ENCODE results near the gene RASSF8.

RASSF8 gene

DNA sequence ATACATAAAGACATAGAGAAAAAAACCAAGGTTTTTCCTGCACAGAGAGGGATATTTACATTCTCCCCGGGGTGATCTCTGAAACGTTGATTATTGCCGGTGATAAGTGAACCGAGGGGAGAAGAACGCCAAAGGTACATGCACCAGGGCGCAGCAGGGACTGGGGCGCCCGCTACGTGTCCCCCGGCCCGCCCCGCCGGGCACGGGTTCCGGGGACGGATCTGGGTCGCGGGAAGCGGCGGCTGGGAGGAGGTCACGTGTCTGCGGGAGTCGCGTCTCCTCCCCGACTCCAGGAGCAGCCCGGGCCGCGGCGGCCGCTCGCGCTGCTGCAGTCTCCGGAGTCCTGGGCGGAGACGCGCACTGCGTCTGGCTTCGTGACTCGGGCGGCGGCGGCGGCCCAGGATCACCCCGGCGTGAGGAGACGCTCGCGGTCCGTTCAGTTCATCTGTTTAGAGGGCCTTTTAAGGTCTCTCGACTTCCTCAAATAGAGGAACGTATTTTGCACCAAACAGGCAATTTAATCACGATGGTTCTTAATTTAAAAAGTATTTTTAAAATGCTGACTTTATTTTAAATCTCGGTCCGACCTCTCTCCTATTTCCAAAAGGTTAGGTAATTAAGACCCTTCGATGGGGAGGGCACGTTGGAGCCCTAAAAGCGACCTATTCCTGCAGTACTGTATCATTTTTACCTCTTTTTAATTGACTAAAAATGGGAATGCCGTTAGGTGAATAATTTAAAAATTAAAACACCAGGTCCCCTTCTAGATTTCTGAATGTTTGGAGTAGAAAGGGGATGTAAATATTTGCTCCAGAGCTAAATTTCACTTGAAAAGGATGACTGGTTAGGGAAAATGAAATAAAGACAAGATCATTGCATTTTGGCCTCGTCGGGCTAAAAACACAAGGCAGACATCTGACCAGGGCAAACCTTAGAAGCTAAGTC is 168.1 kb downstream of the RASSF8 start:
- Histone ChIP-seq H3K27me3 (ENCODE audit: insufficient read depth, low read length, poor library complexity, severe bottlenecking) (peaks cover 34% of the 10 kb centered on the region), H3F3A (ENCODE audit: low read depth) (0 out of 2 replicates have a peak, but pooled peaks cover 2% of the 10 kb centered on the region), H2AFZ (ENCODE audit: low read length) (peak overlapping the region; percentile 73)

DNA sequence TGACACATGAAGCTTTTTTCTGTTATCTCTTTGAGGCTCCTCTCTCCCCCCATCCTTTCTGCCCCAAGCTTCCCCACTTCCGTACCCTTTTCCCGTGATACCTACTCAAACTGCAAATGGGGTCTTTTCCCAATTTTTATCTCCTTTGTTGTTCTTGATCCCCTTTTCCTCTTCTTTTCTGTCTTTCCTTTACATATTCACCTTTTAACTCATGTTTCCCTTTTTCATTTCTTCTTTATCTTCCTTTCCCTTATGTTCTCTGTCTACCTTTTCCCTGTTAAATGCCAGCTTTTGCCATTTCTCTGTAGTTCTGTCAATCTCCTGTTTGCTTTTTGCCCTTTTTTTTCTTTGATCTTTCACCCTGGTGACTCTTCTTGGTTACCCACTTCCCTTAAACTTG is 168.9 kb downstream of the RASSF8 start:
- Histone ChIP-seq H3K27me3 (ENCODE audit: insufficient read depth, low read length, poor library complexity, severe bottlenecking) (peaks cover 34% of the 10 kb centered on the region), H3K4me3 (ENCODE audit: low read length, poor library complexity, severe bottlenecking) (no peak overlapping the region), H3K4me1 (ENCODE audit: insufficient read depth, low read length, poor library complexity, severe bottlenecking) (peaks cover 7% of the 10 kb centered on the region), H3K9ac (ENCODE audit: low read depth, low read length, poor library complexity, severe bottlenecking) (no peak overlapping the region), H3K9me3 (ENCODE audit: insufficient read depth, low read depth, low read length) (no peaks in the 10 kb centered on the region), H3F3A (ENCODE audit: low read depth) (0 out of 2 replicates have a peak, but pooled peaks cover 2% of the 10 kb centered on the region), H3K79me2 (ENCODE audit: insufficient read depth, low read length) (no peaks in the 10 kb centered on the region), H3K36me3 (ENCODE audit: insufficient read depth, low read length) (no peaks in the 10 kb centered on the region), H3K9me2 (replicated peaks; ENCODE audit: low read depth, low read length) (no peaks in the 10 kb centered on the region), H2AFZ (ENCODE audit: low read length) (no peak overlapping the region), H3K4me2 (ENCODE audit: low read depth, low read length, poor library complexity, severe bottlenecking) (no peak overlapping the region), H4K20me1 (ENCODE audit: insufficient read depth, low read length, poor library complexity, severe bottlenecking) (no peaks in the 10 kb centered on the region)
- TF ChIP-seq CTCF (conservative IDR thresholded peaks at IDR 0.05; ENCODE audit: low read length) (no peak), EZH2phosphoT487 (IDR thresholded peaks at IDR 0.05; ENCODE audit: borderline replicate concordance) (no peak)

More for the DNA sequence above, 168.1 kb downstream of the RASSF8 start:
- Histone ChIP-seq H3K4me3 (ENCODE audit: low read length, poor library complexity, severe bottlenecking) (peak overlapping the region; percentile 70), H3K4me2 (ENCODE audit: low read depth, low read length, poor library complexity, severe bottlenecking) (peak overlapping the region; percentile 78), H3K9me3 (ENCODE audit: insufficient read depth, low read depth, low read length) (no peaks in the 10 kb centered on the region), H3K79me2 (ENCODE audit: insufficient read depth, low read length) (no peaks in the 10 kb centered on the region), H3K9ac (ENCODE audit: low read depth, low read length, poor library complexity, severe bottlenecking) (no peak overlapping the region), H3K36me3 (ENCODE audit: insufficient read depth, low read length) (no peaks in the 10 kb centered on the region), H4K20me1 (ENCODE audit: insufficient read depth, low read length, poor library complexity, severe bottlenecking) (no peaks in the 10 kb centered on the region), H3K4me1 (ENCODE audit: insufficient read depth, low read length, poor library complexity, severe bottlenecking) (peaks cover 10% of the 10 kb centered on the region), H3K9me2 (replicated peaks; ENCODE audit: low read depth, low read length) (no peaks in the 10 kb centered on the region)
- TF ChIP-seq CTCF (conservative IDR thresholded peaks at IDR 0.05; ENCODE audit: low read length) = no peak
- no peak for TF ChIP-seq EZH2phosphoT487 (IDR thresholded peaks at IDR 0.05; ENCODE audit: borderline replicate concordance)

DNA sequence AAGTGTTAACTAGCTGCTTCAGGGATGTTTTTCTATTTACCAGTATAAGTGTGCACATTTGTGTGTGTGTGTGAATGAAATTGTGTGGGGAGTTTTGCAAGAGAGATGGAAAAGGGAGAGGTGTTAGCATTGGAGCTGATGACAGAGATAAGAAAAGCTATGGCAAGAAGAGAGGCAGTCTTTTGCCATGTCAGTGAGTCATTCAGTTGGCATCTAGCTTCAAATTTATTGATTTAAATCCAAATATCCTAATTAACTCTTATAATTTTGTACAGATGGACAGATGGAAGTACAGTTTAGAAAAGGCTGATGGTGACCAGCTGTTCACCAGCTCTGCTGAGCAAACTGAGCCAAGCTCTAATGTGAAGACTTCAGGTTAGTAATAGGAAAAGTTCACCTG is 169.7 kb downstream of the RASSF8 start:
- peaks cover 28% of the 10 kb centered on the region for H3K27me3 ChIP-seq (ENCODE audit: insufficient read depth, low read length, poor library complexity, severe bottlenecking)

More for the DNA sequence above, 169.7 kb downstream of the RASSF8 start:
- Histone ChIP-seq H3K9me2 (replicated peaks; ENCODE audit: low read depth, low read length) (no peaks in the 10 kb centered on the region), H3K79me2 (ENCODE audit: insufficient read depth, low read length) (no peaks in the 10 kb centered on the region), H3K4me1 (ENCODE audit: insufficient read depth, low read length, poor library complexity, severe bottlenecking) (peaks cover 7% of the 10 kb centered on the region), H3K36me3 (ENCODE audit: insufficient read depth, low read length) (no peaks in the 10 kb centered on the region), H3K9me3 (ENCODE audit: insufficient read depth, low read depth, low read length) (no peaks in the 10 kb centered on the region), H3K9ac (ENCODE audit: low read depth, low read length, poor library complexity, severe bottlenecking) (no peak overlapping the region), H3F3A (ENCODE audit: low read depth) (0 out of 2 replicates have a peak, but pooled peaks cover 2% of the 10 kb centered on the region), H3K4me2 (ENCODE audit: low read depth, low read length, poor library complexity, severe bottlenecking) (no peak overlapping the region), H2AFZ (ENCODE audit: low read length) (no peak overlapping the region), H4K20me1 (ENCODE audit: insufficient read depth, low read length, poor library complexity, severe bottlenecking) (no peaks in the 10 kb centered on the region), H3K4me3 (ENCODE audit: low read length, poor library complexity, severe bottlenecking) (no peak overlapping the region)
- TF ChIP-seq EZH2phosphoT487 (IDR thresholded peaks at IDR 0.05; ENCODE audit: borderline replicate concordance) (no peak), CTCF (conservative IDR thresholded peaks at IDR 0.05; ENCODE audit: low read length) (no peak)

All from Loucy (cell line).